ENCODE measurements around the gene BLVRA.

GRCh38 chr7:43790006-43790405, 31.5 kb downstream of the BLVRA start:
- TF ChIP-seq CTCF (IDR thresholded peaks at IDR 0.05; ENCODE audit: low read length), result no peak
- no peak for TF ChIP-seq EZH2 (optimal IDR thresholded peaks at IDR 0.05; ENCODE audit: low read depth, low read length)
- no peak for TF ChIP-seq EZH2phosphoT487 (IDR thresholded peaks at IDR 0.05; ENCODE audit: low read length)
